HepG2 (cell line): ENCODE data around the gene R3HDM4. TPM values are rescaled to one million over a fixed set of nuclear protein-coding genes. Genes with fewer than 3 reads are reported as not detected.
A peak's percentile ranks its signal among the peaks of the same experiment; 100 is the strongest.

Experiments
- GABPB1 ChIP-seq: IDR thresholded peaks from 2 replicates; pipeline ENCODE4 v1.6.1; 2016; ENCODE audit warnings: mild to moderate bottlenecking, missing genetic modification reagents, moderate library complexity, missing compliant biosample characterization
- KMT2A ChIP-seq: sonication (generic); formaldehyde crosslinking; IDR thresholded peaks from 2 replicates; pipeline ENCODE4 v1.4.0; 2020; ENCODE audit warnings: missing genetic modification reagents
- NR2F2 ChIP-seq: IDR thresholded peaks from 2 replicates; pipeline ENCODE4 v1.6.1; 2012; ENCODE audit warnings: low read depth, inconsistent platforms, borderline replicate concordance
- SP1 ChIP-seq, 2 experiments: fragments of 450-650 bp in 1 of 2; sonication (generic) in 1 of 2; formaldehyde crosslinking in 1 of 2; IDR thresholded peaks; 2 replicates each; pipeline versions ENCODE4 v1.4.0 to v1.6.1; 2016 to 2020; ENCODE audit warnings: missing genetic modification reagents in 1 of 2
- TP53 ChIP-seq: sonication (generic); formaldehyde crosslinking; conservative IDR thresholded peaks from 2 replicates; pipeline ENCODE4 v1.4.0; 2020; ENCODE audit warnings: missing genetic modification reagents
- ZNF264 ChIP-seq: sonication (generic); formaldehyde crosslinking; IDR thresholded peaks from 2 replicates; pipeline ENCODE4 v1.4.0; 2020; ENCODE audit warnings: missing genetic modification reagents
- ZNF768 ChIP-seq: sonication (generic); formaldehyde crosslinking; IDR thresholded peaks from 2 replicates; pipeline ENCODE4 v1.4.0; 2020; ENCODE audit warnings: missing genetic modification reagents
- ZSCAN25 ChIP-seq: sonication (generic); formaldehyde crosslinking; IDR thresholded peaks from 2 replicates; pipeline ENCODE4 v1.8.0; 2022; ENCODE audit warnings: mild to moderate bottlenecking, missing genetic modification reagents
- polyA plus RNA-seq, 8 experiments: library from polyadenylated mRNA; depleted of rRNA in 3 of 8; stranded (reverse) in 7 of 8; unstranded in 1 of 8; fragments of >200 nt; fragmentation: Illumina TruSeq in 4 of 8; extraction: Trizol in 4 of 8; gene quantifications; 2 replicates each; pipeline versions ENCODE4 v1.2.1 to v1.2.3, GENCODE V29; 2011 to 2016; ENCODE audit warnings: low read depth in 4 of 8, missing spikeins in 1 of 8, mixed read lengths in 1 of 8; ENCODE audit not compliant: insufficient read depth in 1 of 8
- total RNA-seq, 5 experiments: library from RNA; depleted of rRNA; stranded (reverse); fragments of >200 nt; fragmentation: Illumina TruSeq; extraction: Trizol; gene quantifications; 2 replicates each; pipeline ENCODE4 v1.2.3, GENCODE V29; 2016; ENCODE audit warnings: low read depth in 1 of 5
- TF ChIP-seq, protein P1 (sequence below): sonication (generic); formaldehyde crosslinking; conservative IDR thresholded peaks from 2 replicates; pipeline ENCODE4 v1.4.0; 2020; ENCODE audit warnings: missing genetic modification reagents
- TF ChIP-seq, protein P2 (sequence below): sonication (generic); formaldehyde crosslinking; IDR thresholded peaks from 2 replicates; pipeline ENCODE4 v1.5.1; 2020; ENCODE audit warnings: mild to moderate bottlenecking, missing genetic modification reagents, moderate library complexity
- TF ChIP-seq, protein P3 (sequence below): sonication (generic); formaldehyde crosslinking; IDR thresholded peaks from 2 replicates; pipeline ENCODE4 v1.4.0; 2020; ENCODE audit warnings: mild to moderate bottlenecking, missing genetic modification reagents
- TF ChIP-seq, protein P4 (sequence below): sonication (generic); formaldehyde crosslinking; IDR thresholded peaks from 2 replicates; pipeline ENCODE4 v1.4.0; 2020; ENCODE audit warnings: missing genetic modification reagents
- TF ChIP-seq, protein P5 (sequence below): sonication (generic); formaldehyde crosslinking; IDR thresholded peaks from 2 replicates; pipeline ENCODE4 v1.4.0; 2020; ENCODE audit warnings: missing genetic modification reagents
- TF ChIP-seq, protein P6 (sequence below): IDR thresholded peaks from 2 replicates; pipeline ENCODE4 v1.6.1; 2016; ENCODE audit warnings: missing genetic modification reagents, missing compliant biosample characterization

R3HDM4 gene
- total and polyA plus RNA-seq, 2 of the 13 experiments (the other 11 are each of a cell fraction or from before 2014, with no cell fraction given): 26.2 to 26.9 TPM

DNA sequence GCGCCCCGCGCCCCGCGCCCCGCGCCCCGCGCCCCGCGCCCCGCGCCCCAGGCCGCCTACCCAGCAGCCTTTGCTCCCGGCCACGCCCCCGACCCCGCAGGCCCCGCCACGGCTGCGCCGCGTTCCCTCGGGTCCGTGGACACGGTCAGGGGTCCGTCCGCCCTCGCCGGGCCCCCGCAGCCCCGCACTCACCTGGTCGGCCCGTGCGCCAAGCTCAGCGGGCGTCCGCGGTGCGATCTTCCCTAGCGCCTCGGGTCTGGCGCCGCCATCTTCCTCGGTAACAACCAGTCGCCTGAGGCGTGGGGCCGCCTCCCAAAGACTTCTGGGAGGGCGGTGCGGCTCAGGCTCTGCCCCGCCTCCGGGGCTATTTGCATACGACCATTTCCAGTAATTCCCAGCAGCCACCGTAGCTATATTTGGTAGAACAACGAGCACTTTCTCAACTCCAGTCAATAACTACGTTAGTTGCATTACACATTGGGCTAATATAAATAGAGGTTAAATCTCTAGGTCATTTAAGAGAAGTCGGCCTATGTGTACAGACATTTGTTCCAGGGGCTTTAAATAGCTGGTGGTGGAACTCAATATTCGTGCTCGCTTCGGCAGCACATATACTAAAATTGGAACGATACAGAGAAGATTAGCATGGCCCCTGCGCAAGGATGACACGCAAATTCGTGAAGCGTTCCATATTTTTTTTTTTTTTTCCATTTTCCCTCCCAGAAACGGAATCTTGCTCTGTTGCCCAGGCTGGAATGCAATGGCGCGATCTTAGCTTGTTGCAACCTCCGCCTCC is 19.9 kb downstream of the R3HDM4 start, which contains the start of the genes MED16 and RNU6-9 (continued):
- TF ChIP-seq, protein P1, sequence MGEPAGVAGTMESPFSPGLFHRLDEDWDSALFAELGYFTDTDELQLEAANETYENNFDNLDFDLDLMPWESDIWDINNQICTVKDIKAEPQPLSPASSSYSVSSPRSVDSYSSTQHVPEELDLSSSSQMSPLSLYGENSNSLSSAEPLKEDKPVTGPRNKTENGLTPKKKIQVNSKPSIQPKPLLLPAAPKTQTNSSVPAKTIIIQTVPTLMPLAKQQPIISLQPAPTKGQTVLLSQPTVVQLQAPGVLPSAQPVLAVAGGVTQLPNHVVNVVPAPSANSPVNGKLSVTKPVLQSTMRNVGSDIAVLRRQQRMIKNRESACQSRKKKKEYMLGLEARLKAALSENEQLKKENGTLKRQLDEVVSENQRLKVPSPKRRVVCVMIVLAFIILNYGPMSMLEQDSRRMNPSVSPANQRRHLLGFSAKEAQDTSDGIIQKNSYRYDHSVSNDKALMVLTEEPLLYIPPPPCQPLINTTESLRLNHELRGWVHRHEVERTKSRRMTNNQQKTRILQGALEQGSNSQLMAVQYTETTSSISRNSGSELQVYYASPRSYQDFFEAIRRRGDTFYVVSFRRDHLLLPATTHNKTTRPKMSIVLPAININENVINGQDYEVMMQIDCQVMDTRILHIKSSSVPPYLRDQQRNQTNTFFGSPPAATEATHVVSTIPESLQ: 0 out of 2 replicates have a peak, but pooled peaks have one; percentile 58
- TF ChIP-seq, protein P2, sequence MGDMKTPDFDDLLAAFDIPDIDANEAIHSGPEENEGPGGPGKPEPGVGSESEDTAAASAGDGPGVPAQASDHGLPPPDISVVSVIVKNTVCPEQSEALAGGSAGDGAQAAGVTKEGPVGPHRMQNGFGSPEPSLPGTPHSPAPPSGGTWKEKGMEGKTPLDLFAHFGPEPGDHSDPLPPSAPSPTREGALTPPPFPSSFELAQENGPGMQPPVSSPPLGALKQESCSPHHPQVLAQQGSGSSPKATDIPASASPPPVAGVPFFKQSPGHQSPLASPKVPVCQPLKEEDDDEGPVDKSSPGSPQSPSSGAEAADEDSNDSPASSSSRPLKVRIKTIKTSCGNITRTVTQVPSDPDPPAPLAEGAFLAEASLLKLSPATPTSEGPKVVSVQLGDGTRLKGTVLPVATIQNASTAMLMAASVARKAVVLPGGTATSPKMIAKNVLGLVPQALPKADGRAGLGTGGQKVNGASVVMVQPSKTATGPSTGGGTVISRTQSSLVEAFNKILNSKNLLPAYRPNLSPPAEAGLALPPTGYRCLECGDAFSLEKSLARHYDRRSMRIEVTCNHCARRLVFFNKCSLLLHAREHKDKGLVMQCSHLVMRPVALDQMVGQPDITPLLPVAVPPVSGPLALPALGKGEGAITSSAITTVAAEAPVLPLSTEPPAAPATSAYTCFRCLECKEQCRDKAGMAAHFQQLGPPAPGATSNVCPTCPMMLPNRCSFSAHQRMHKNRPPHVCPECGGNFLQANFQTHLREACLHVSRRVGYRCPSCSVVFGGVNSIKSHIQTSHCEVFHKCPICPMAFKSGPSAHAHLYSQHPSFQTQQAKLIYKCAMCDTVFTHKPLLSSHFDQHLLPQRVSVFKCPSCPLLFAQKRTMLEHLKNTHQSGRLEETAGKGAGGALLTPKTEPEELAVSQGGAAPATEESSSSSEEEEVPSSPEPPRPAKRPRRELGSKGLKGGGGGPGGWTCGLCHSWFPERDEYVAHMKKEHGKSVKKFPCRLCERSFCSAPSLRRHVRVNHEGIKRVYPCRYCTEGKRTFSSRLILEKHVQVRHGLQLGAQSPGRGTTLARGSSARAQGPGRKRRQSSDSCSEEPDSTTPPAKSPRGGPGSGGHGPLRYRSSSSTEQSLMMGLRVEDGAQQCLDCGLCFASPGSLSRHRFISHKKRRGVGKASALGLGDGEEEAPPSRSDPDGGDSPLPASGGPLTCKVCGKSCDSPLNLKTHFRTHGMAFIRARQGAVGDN (CRISPR knock-in tag): peak; percentile 79
- TF ChIP-seq GABPB1 (CRISPR knock-in tag) (peak; percentile 58), SP1 (IDR thresholded peaks at IDR 0.05) (no peak), SP1 (CRISPR knock-in tag; IDR thresholded peaks at IDR 0.05) (peak; percentile 78), ZNF264 (CRISPR knock-in tag) (peak; percentile 84; the same call in 1 of the 2 replicates), NR2F2 (0 out of 2 replicates have a peak, but pooled peaks have one; percentile 24), ZSCAN25 (CRISPR knock-in tag) (no peak), KMT2A (peak; percentile 16; the same call in 1 of the 2 replicates), ZNF768 (peak; percentile 61; the same call in 1 of the 2 replicates), TP53 (0 out of 2 replicates have a peak, but pooled peaks have one; percentile 46)
- TF ChIP-seq, protein P3, sequence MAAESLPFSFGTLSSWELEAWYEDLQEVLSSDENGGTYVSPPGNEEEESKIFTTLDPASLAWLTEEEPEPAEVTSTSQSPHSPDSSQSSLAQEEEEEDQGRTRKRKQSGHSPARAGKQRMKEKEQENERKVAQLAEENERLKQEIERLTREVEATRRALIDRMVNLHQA: no peak
- TF ChIP-seq, protein P4, sequence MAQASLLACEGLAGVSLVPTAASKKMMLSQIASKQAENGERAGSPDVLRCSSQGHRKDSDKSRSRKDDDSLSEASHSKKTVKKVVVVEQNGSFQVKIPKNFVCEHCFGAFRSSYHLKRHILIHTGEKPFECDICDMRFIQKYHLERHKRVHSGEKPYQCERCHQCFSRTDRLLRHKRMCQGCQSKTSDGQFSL: 0 out of 2 replicates have a peak, but pooled peaks have one; percentile 49
- TF ChIP-seq, protein P5, sequence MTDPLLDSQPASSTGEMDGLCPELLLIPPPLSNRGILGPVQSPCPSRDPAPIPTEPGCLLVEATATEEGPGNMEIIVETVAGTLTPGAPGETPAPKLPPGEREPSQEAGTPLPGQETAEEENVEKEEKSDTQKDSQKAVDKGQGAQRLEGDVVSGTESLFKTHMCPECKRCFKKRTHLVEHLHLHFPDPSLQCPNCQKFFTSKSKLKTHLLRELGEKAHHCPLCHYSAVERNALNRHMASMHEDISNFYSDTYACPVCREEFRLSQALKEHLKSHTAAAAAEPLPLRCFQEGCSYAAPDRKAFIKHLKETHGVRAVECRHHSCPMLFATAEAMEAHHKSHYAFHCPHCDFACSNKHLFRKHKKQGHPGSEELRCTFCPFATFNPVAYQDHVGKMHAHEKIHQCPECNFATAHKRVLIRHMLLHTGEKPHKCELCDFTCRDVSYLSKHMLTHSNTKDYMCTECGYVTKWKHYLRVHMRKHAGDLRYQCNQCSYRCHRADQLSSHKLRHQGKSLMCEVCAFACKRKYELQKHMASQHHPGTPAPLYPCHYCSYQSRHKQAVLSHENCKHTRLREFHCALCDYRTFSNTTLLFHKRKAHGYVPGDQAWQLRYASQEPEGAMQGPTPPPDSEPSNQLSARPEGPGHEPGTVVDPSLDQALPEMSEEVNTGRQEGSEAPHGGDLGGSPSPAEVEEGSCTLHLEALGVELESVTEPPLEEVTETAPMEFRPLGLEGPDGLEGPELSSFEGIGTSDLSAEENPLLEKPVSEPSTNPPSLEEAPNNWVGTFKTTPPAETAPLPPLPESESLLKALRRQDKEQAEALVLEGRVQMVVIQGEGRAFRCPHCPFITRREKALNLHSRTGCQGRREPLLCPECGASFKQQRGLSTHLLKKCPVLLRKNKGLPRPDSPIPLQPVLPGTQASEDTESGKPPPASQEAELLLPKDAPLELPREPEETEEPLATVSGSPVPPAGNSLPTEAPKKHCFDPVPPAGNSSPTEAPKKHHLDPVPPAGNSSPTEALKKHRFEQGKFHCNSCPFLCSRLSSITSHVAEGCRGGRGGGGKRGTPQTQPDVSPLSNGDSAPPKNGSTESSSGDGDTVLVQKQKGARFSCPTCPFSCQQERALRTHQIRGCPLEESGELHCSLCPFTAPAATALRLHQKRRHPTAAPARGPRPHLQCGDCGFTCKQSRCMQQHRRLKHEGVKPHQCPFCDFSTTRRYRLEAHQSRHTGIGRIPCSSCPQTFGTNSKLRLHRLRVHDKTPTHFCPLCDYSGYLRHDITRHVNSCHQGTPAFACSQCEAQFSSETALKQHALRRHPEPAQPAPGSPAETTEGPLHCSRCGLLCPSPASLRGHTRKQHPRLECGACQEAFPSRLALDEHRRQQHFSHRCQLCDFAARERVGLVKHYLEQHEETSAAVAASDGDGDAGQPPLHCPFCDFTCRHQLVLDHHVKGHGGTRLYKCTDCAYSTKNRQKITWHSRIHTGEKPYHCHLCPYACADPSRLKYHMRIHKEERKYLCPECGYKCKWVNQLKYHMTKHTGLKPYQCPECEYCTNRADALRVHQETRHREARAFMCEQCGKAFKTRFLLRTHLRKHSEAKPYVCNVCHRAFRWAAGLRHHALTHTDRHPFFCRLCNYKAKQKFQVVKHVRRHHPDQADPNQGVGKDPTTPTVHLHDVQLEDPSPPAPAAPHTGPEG (CRISPR knock-in tag): 0 out of 2 replicates have a peak, but pooled peaks have one; percentile 25
- TF ChIP-seq, protein P6, sequence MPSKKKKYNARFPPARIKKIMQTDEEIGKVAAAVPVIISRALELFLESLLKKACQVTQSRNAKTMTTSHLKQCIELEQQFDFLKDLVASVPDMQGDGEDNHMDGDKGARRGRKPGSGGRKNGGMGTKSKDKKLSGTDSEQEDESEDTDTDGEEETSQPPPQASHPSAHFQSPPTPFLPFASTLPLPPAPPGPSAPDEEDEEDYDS: peak; percentile 72; the same call in 1 of the 2 replicates
